K562 (cell line): Measurements from ENCODE around the gene RNF123. TPM values are rescaled to one million over a fixed set of nuclear protein-coding genes. Genes with fewer than 3 reads are reported as not detected.

Experiments
- ATAC-seq: fragments of 200-7000 bp; cut with Tn5 transposase; 3 replicates; pipeline ENCODE4 v1.9.1; 2020; ENCODE audit warnings: moderate library complexity
- BruUV-seq: library from RNA; stranded (reverse); fragments of 400-500 nt; replicated peaks from 2 replicates; lab custom pipeline; 2021; lab: Mats Ljungman, UMichigan
- CTCF ChIA-PET: fragments of 300-600 bp; formaldehyde crosslinking; extraction: SDS; loops from one replicate; lab custom pipeline; 2021; ENCODE audit warnings: low intra/inter-chr PET ratio; lab: Yijun Ruan, JAX
- POLR2A ChIA-PET: fragments of 300-600, 350-650 bp; sonication (Branson Sonifier 250); formaldehyde crosslinking; extraction: SDS; loops from one replicate; lab custom pipeline; 2021; ENCODE audit warnings: antibody characterized with exemption, inconsistent platforms; lab: Yijun Ruan, JAX
- DNase-seq, 4 experiments: peaks; one replicate each; pipeline versions ENCODE4 v3.0.0 to v3.0.0-alpha.2; 2011 to 2018; ENCODE audit warnings: low spot score in 3 of 4, mixed read lengths in 3 of 4; ENCODE audit errors: extremely low read depth in 1 of 4
- FAIRE-seq: peaks from 2 replicates; lab custom pipeline; 2011; peaks lifted over from hg19 to GRCh38; lab: Jason Lieb, UNC
- H2AFZ ChIP-seq: 2 replicates; pipeline ENCODE4 v1.6.0; 2011; ENCODE audit warnings: low read depth, low read length, control low read depth, inconsistent platforms
- H3K27ac ChIP-seq: fragments of 200-600 bp; 3 replicates; pipeline ENCODE4 v1.8.0; 2011; ENCODE audit warnings: low read depth, mild to moderate bottlenecking, control low read depth, inconsistent platforms, low read length, moderate library complexity, mixed read lengths; ENCODE audit errors: extremely low read depth
- H3K27me3 ChIP-seq, 2 experiments: fragments of 300-600 bp in 1 of 2; 2 replicates in 1 of 2; 3 replicates in 1 of 2; pipeline versions ENCODE4 v1.6.0 to v1.8.0; 2011; ENCODE audit warnings: inconsistent platforms in 2 of 2, low read length in 2 of 2, mild to moderate bottlenecking in 1 of 2, mixed read lengths in 1 of 2, moderate library complexity in 1 of 2; ENCODE audit not compliant: control insufficient read depth in 2 of 2, insufficient read depth in 2 of 2
- H3K36me3 ChIP-seq: fragments of 300-600 bp; 3 replicates; pipeline ENCODE4 v1.8.0; 2011; ENCODE audit warnings: mild to moderate bottlenecking, low read length, inconsistent platforms; ENCODE audit not compliant: control insufficient read depth, insufficient read depth
- H3K4me1 ChIP-seq, 2 experiments: fragments of 200-600 bp in 1 of 2; replicated peaks in 1 of 2; 2 replicates in 1 of 2; 3 replicates in 1 of 2; pipeline versions ENCODE4 v1.5.1 to v1.8.0; 2011; ENCODE audit warnings: inconsistent platforms in 2 of 2, low read length in 2 of 2, mild to moderate bottlenecking in 1 of 2, mixed read lengths in 1 of 2, moderate library complexity in 1 of 2; ENCODE audit not compliant: control insufficient read depth in 2 of 2, insufficient read depth in 2 of 2
- H3K4me2 ChIP-seq: 2 replicates; pipeline ENCODE4 v1.6.1; 2011; ENCODE audit warnings: low read length, control low read depth, inconsistent platforms, mixed read lengths; ENCODE audit not compliant: insufficient read depth
- H3K4me3 ChIP-seq: fragments of 200-600 bp; sonication (generic), shearing (Covaris generic); 2 replicates; pipeline ENCODE4 v1.5.1; 2016; ENCODE audit warnings: control low read depth, inconsistent platforms
- H3K79me2 ChIP-seq: fragments of 200-600 bp; 3 replicates; pipeline ENCODE4 v1.8.0; 2011; ENCODE audit warnings: low read length, inconsistent platforms; ENCODE audit not compliant: control insufficient read depth, insufficient read depth
- H3K9ac ChIP-seq, 2 experiments: 2 replicates each; pipeline versions ENCODE4 v1.6.0 to v1.6.1; 2011; ENCODE audit warnings: low read depth in 2 of 2, low read length in 2 of 2, control low read depth in 1 of 2, inconsistent platforms in 1 of 2, mild to moderate bottlenecking in 1 of 2, mixed read lengths in 1 of 2; ENCODE audit not compliant: insufficient read depth in 1 of 2
- H3K9me1 ChIP-seq: one replicate; pipeline ENCODE4 v1.6.0; 2011; ENCODE audit warnings: inconsistent platforms, mild to moderate bottlenecking, low read length, moderate library complexity; ENCODE audit not compliant: control insufficient read depth, insufficient read depth
- H3K9me3 ChIP-seq: replicated peaks from 2 replicates; pipeline ENCODE4 v1.5.1; 2011; ENCODE audit warnings: low read depth, low read length, inconsistent platforms; ENCODE audit not compliant: control insufficient read depth, insufficient read depth
- H4K20me1 ChIP-seq: replicated peaks from 2 replicates; pipeline ENCODE4 v1.6.1; 2011; ENCODE audit warnings: low read length, inconsistent platforms, mixed read lengths; ENCODE audit not compliant: control insufficient read depth, insufficient read depth
- CEBPG ChIP-seq, 3 experiments: fragments of 200-800 bp in 1 of 3; sonication (Bioruptor generic) in 1 of 3; sonication (generic) in 1 of 3; formaldehyde crosslinking in 1 of 3; IDR thresholded peaks in 2 of 3; conservative IDR thresholded peaks in 1 of 3; 2 replicates each; pipeline versions ENCODE4 v1.6.1 to v1.8.0; 2016 to 2022; ENCODE audit warnings: missing compliant biosample characterization in 2 of 3, missing genetic modification characterization in 2 of 3, mild to moderate bottlenecking in 1 of 3, missing genetic modification reagents in 1 of 3
- CREM ChIP-seq: IDR thresholded peaks from 2 replicates; pipeline ENCODE4 v1.6.1; 2014; ENCODE audit warnings: antibody characterized with exemption, low read depth
- FOXA3 ChIP-seq, 2 experiments: fragments of 450-650 bp in 1 of 2; sonication (generic) in 1 of 2; formaldehyde crosslinking; IDR thresholded peaks in 1 of 2; conservative IDR thresholded peaks in 1 of 2; 2 replicates each; pipeline versions ENCODE4 v1.4.0 to v1.8.0; 2020 to 2022; ENCODE audit warnings: mild to moderate bottlenecking in 2 of 2, missing genetic modification reagents in 1 of 2
- FOXM1 ChIP-seq, 2 experiments: fragments of 450-650 bp in 1 of 2; sonication (generic) in 1 of 2; formaldehyde crosslinking in 1 of 2; IDR thresholded peaks; 2 replicates each; pipeline versions ENCODE4 v1.6.1 to v1.9.0; 2017 to 2022; ENCODE audit warnings: low read depth in 2 of 2, mild to moderate bottlenecking in 2 of 2, missing genetic modification reagents in 1 of 2, moderate library complexity in 1 of 2
- HDAC1 ChIP-seq, 2 experiments: fragments of 450-650 bp; IDR thresholded peaks; 2 replicates each; pipeline ENCODE4 v1.6.1; 2016 to 2017; ENCODE audit warnings: inconsistent platforms in 1 of 2, mild to moderate bottlenecking in 1 of 2, moderate library complexity in 1 of 2
- HMGN3 ChIP-seq: IDR thresholded peaks from 2 replicates; pipeline ENCODE4 v1.6.1; 2011; ENCODE audit warnings: borderline replicate concordance, low read depth, mild to moderate bottlenecking, mixed read lengths, low read length; ENCODE audit not compliant: insufficient read length; ENCODE audit errors: extremely low read depth
- JUN ChIP-seq, 2 experiments: sonication (generic) in 1 of 2; formaldehyde crosslinking in 1 of 2; IDR thresholded peaks; 2 replicates each; pipeline versions ENCODE4 v1.6.1 to v1.8.0; 2012 to 2022; ENCODE audit warnings: borderline replicate concordance in 2 of 2, mild to moderate bottlenecking in 2 of 2, improper control_type of control experiment in 1 of 2, low read depth in 1 of 2, low read length in 1 of 2, missing genetic modification reagents in 1 of 2
- MAX ChIP-seq: sonication (generic); formaldehyde crosslinking; IDR thresholded peaks from 2 replicates; pipeline ENCODE4 v1.9.0; 2022; ENCODE audit warnings: mild to moderate bottlenecking, missing genetic modification reagents
- NKRF ChIP-seq: fragments of 450-650 bp; IDR thresholded peaks from 2 replicates; pipeline ENCODE4 v1.6.1; 2016; ENCODE audit warnings: borderline replicate concordance
- RAD21 ChIP-seq, 2 experiments: fragments of 250-450 bp in 1 of 2; fragments of 450-650 bp in 1 of 2; sonication (Bioruptor Pico) in 1 of 2; formaldehyde crosslinking in 1 of 2; IDR thresholded peaks in 1 of 2; conservative IDR thresholded peaks in 1 of 2; 2 replicates each; pipeline versions ENCODE4 v1.4.0 to v1.8.0; 2020 to 2022; ENCODE audit warnings: mild to moderate bottlenecking in 2 of 2, moderate library complexity in 1 of 2
- RBFOX2 ChIP-seq: fragments of 200-400 bp; formaldehyde crosslinking; IDR thresholded peaks from 2 replicates; pipeline ENCODE4 v1.6.1; 2017; ENCODE audit warnings: low read depth, mild to moderate bottlenecking, low read length, moderate library complexity
- SAP30 ChIP-seq: fragments of 200-600 bp; sonication (generic); IDR thresholded peaks from 2 replicates; pipeline ENCODE4 v1.6.1; 2012; ENCODE audit warnings: borderline replicate concordance, low read depth, mild to moderate bottlenecking, moderate library complexity, low read length, control low read depth, inconsistent platforms; ENCODE audit not compliant: insufficient read depth, poor library complexity, severe bottlenecking
- SPI1 ChIP-seq: IDR thresholded peaks from 2 replicates; pipeline ENCODE4 v1.6.1; 2011; ENCODE audit warnings: low read depth, low read length, control low read depth, borderline replicate concordance
- WGBS: fragments of 100-300 bp; shearing (Covaris generic); methylation state at CpG from one replicate; pipeline ENCODE4 v1.1.6; 2016; ENCODE audit warnings: low coverage, mixed read lengths; ENCODE audit not compliant: insufficient coverage; ENCODE audit errors: missing lambda C conversion rate; 5-methylcytosine and 5-hydroxymethylcytosine counted together
- in situ Hi-C: fragments of 300-500 bp; cut with MboI; formaldehyde crosslinking; loops from 4 replicates; pipeline ENCODE4 v1.15.0; 2018; ENCODE audit warnings: inconsistent platforms, mixed read lengths
- intact Hi-C: fragments of 100-400 bp; cut with micrococcal nuclease; formaldehyde crosslinking; loops from 2 replicates; pipeline ENCODE4 v1.14.2; 2022
- polyA plus RNA-seq, 8 experiments: library from polyadenylated mRNA; depleted of rRNA in 4 of 8; stranded (reverse) in 5 of 8; unstranded in 3 of 8; fragments of >200 nt; fragmentation: Nextera tagmentation in 2 of 8; fragmentation: Illumina TruSeq in 1 of 8; extraction: Ambion mirVana in 2 of 8; extraction: Trizol in 1 of 8; gene quantifications; 2 replicates each; pipeline versions ENCODE4 v1.2.1 to v1.2.3, GENCODE V29; 2011 to 2014; ENCODE audit warnings: inconsistent platforms in 1 of 8, missing spikeins in 1 of 8
- total RNA-seq, 7 experiments: library from RNA; depleted of rRNA in 6 of 7; stranded (reverse); fragments of >200 nt in 6 of 7; fragmentation: Illumina TruSeq in 2 of 7; extraction: Trizol in 2 of 7; gene quantifications; 2 replicates each; pipeline versions ENCODE4 v1.2.1 to v1.2.3, GENCODE V29; 2011 to 2021; ENCODE audit warnings: low replicate concordance in 1 of 7
- TF ChIP-seq, protein P1 (sequence below): sonication (generic); formaldehyde crosslinking; IDR thresholded peaks from 2 replicates; pipeline ENCODE4 v1.8.1; 2023; ENCODE audit warnings: mild to moderate bottlenecking, missing genetic modification reagents

RNF123 gene
- total and polyA plus RNA-seq, 9 of the 15 experiments (the other 6 are each of a cell fraction or from before 2014, with no cell fraction given): 8.7 to 53.1 (median 17.5) TPM

DNA sequence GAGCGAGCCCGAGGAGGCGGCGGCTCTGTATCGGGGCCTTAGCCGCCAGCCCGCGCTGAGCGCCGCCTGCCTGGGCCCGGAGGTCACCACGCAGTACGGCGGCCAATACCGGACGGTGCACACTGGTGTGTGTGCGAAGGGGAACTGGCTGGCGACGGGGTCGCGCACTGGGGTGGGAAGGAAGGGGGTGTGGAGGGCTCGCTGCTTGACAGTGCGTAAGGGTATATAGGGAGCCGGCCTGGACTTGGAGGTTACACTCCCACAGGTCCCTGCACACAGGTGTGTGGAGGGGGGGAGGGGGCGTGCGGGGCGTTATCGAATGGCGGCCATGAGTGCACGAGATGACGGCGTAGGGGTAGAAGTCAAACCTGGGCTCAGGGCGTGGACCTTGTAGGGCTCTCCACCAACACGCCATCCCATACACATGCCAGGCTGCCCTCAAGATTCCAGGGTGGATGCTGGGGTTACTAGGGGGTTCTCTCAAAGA is 14.8 kb upstream of the RNF123 start:
- Histone ChIP-seq H3K9me1 (peaks cover 2% of the 10 kb centered on the region), H3K36me3 (peaks cover 46% of the 10 kb centered on the region; the same call in 2 of the 3 replicates), H3K9me3 (no peaks in the 10 kb centered on the region), H3K27ac (peak overlapping the region; percentile 94), H3K4me2 (peak overlapping the region; percentile 95), H3K4me3 (peak overlapping the region; percentile 81), H3K4me1 (peaks cover 17 to 38% of the 10 kb centered on the region in 2 experiments; a peak in 4 of 5 replicates), H3K27me3 (no peaks in the 10 kb centered on the region), H4K20me1 (no peaks in the 10 kb centered on the region; the same call in 1 of the 2 replicates), H2AFZ (peak overlapping the region; percentile 81), H3K79me2 (peaks cover 29% of the 10 kb centered on the region), H3K9ac (peak overlapping the region; percentile 95 to 98)
- in situ Hi-C loops (loop anchor here (5.0 kb wide), 1 partner anchor 132 kb away; no protein-coding TSS in a partner anchor), intact Hi-C loops (loop anchor here (5.0 kb wide), 1 partner anchor 107 kb away; no protein-coding TSS in a partner anchor)
- FAIRE-seq: no peak
- ATAC-seq: peak; percentile 71
- 0% methylated on average over 22 of the region's 34 CpGs for WGBS
- peak in 2 of 4 experiments; percentile 16 to 44 for DNase-seq
- POLR2A ChIA-PET: no interaction called here
- BruUV-seq: no TSS peak
- CTCF ChIA-PET: no interaction called here
- peak; percentile 28; the same call in 1 of the 2 replicates for TF ChIP-seq CEBPG (CRISPR knock-in tag; IDR thresholded peaks at IDR 0.05)
- no peak for TF ChIP-seq CEBPG (tag; conservative IDR thresholded peaks at IDR 0.05 in 1 of 2, IDR thresholded peaks at IDR 0.05 in 1 of 2)
- TF ChIP-seq CREM: no peak
- TF ChIP-seq, protein P1, sequence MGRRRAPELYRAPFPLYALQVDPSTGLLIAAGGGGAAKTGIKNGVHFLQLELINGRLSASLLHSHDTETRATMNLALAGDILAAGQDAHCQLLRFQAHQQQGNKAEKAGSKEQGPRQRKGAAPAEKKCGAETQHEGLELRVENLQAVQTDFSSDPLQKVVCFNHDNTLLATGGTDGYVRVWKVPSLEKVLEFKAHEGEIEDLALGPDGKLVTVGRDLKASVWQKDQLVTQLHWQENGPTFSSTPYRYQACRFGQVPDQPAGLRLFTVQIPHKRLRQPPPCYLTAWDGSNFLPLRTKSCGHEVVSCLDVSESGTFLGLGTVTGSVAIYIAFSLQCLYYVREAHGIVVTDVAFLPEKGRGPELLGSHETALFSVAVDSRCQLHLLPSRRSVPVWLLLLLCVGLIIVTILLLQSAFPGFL (CRISPR knock-in tag): 0 out of 2 replicates have a peak, but pooled peaks have one; percentile 37
- 0 out of 4 replicates have a peak, but pooled peaks of 1 of the 2 experiments have one; percentile 5 for TF ChIP-seq RAD21 (CRISPR knock-in tag; conservative IDR thresholded peaks at IDR 0.05 in 1 of 2, IDR thresholded peaks at IDR 0.05 in 1 of 2)
- TF ChIP-seq FOXA3 (CRISPR knock-in tag; conservative IDR thresholded peaks at IDR 0.05 in 1 of 2, IDR thresholded peaks at IDR 0.05 in 1 of 2): peak in 1 of 2 experiments; percentile 64; a peak in 1 of 4 replicates
- peak in 1 of 2 experiments; percentile 89; a peak in 2 of 4 replicates for TF ChIP-seq HDAC1 (IDR thresholded peaks at IDR 0.05)
- TF ChIP-seq JUN (IDR thresholded peaks at IDR 0.05; ENCODE audit: borderline replicate concordance, low read depth, low read length): no peak
- TF ChIP-seq JUN (CRISPR knock-in tag; IDR thresholded peaks at IDR 0.05; ENCODE audit: borderline replicate concordance): peak; percentile 78; the same call in 1 of the 2 replicates
- TF ChIP-seq NKRF: peak; percentile 78
- peak; percentile 3; the same call in 1 of the 2 replicates for TF ChIP-seq SPI1
- no peak for TF ChIP-seq HMGN3
- TF ChIP-seq FOXM1 (IDR thresholded peaks at IDR 0.05; ENCODE audit: low read depth): no peak
- TF ChIP-seq FOXM1 (CRISPR knock-in tag; IDR thresholded peaks at IDR 0.05; ENCODE audit: low read depth): peak; percentile 42; the same call in 1 of the 2 replicates
- peak; percentile 85 for TF ChIP-seq SAP30
- TF ChIP-seq RBFOX2: 0 out of 2 replicates have a peak, but pooled peaks have one; percentile 65
- TF ChIP-seq MAX (CRISPR knock-in tag): peak; percentile 68; the same call in 1 of the 2 replicates
